ENCODE data around the gene ADGRL2. TPM values are rescaled to one million over a fixed set of nuclear protein-coding genes. Genes with fewer than 3 reads are reported as not detected.
"Not testable (repeated sequence)": the region's sequence is repeated elsewhere in the genome, so short reads cannot be mapped to it uniquely, and the experiment has no call there.

Gene ADGRL2
- polyA plus RNA-seq, 1 experiment, result 22.7 TPM

DNA sequence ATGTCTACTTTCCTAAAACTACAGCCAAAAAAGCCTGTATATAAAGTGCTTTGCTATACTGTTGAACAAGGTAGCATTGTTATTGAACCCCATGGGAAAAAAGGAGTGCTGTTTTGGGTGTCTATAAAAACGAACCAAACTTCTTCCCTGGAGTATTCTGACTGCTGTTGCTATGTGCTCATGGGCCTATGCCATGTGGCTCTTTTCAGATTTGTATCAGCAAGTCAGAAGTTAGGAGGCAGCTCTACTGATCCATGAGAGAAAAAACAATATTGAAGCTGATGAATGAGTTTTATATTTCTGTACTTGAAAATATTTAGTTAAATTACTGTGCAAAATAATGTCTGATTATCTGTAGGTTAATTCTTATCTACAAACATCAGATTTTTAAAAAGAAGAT lies 66.5 kb downstream of the ADGRL2 start:
- Histone ChIP-seq H3K27me3 (ENCODE audit: control insufficient read depth, insufficient read depth, low read length) (no peaks in the 10 kb centered on the region), H3K4me3 (ENCODE audit: low read depth, low read length) (no peak overlapping the region), H3K9me3 (ENCODE audit: control insufficient read depth, insufficient read depth, low read length) (no peaks in the 10 kb centered on the region), H3K27ac (ENCODE audit: low read depth, low read length) (no peak overlapping the region)
- TF ChIP-seq, protein P1, sequence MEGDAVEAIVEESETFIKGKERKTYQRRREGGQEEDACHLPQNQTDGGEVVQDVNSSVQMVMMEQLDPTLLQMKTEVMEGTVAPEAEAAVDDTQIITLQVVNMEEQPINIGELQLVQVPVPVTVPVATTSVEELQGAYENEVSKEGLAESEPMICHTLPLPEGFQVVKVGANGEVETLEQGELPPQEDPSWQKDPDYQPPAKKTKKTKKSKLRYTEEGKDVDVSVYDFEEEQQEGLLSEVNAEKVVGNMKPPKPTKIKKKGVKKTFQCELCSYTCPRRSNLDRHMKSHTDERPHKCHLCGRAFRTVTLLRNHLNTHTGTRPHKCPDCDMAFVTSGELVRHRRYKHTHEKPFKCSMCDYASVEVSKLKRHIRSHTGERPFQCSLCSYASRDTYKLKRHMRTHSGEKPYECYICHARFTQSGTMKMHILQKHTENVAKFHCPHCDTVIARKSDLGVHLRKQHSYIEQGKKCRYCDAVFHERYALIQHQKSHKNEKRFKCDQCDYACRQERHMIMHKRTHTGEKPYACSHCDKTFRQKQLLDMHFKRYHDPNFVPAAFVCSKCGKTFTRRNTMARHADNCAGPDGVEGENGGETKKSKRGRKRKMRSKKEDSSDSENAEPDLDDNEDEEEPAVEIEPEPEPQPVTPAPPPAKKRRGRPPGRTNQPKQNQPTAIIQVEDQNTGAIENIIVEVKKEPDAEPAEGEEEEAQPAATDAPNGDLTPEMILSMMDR (IDR thresholded peaks at IDR 0.05; ENCODE audit: low read depth, low read length), result no peak
- ChIA-PET CTCF (no interaction called here), POLR2A (no interaction called here)
- DNase-seq (ENCODE audit: low read depth, low spot score), result no peak

DNA sequence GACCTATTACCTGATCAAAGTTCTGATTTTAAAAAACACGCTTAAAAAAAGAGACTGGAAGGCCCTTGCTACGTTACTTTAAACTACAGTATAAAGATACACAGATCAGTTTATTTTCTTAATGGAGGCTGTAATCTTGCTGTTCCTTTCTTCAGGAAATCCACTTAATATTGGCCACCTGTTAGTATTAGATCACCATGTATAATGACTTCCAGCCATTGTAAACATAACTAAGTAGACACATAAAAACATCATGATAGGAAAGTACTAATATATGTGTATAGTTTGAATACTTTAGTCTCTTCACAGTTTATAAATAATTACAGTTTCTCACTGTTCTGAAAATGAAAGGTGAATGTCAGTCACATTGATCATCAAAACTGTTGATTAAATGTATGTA lies 68.6 kb downstream of the ADGRL2 start:
- no peaks in the 10 kb centered on the region for H3K9me3 ChIP-seq (ENCODE audit: control insufficient read depth, insufficient read depth, low read length)
- TF ChIP-seq, protein P1 (IDR thresholded peaks at IDR 0.05; ENCODE audit: low read depth, low read length), result no peak
- ChIA-PET CTCF (no interaction called here), POLR2A (no interaction called here)
- H3K4me3 ChIP-seq (ENCODE audit: low read depth, low read length), result no peak overlapping the region
- DNase-seq (ENCODE audit: low read depth, low spot score), result no peak
- H3K27me3 ChIP-seq (ENCODE audit: control insufficient read depth, insufficient read depth, low read length), result no peaks in the 10 kb centered on the region
- H3K27ac ChIP-seq (ENCODE audit: low read depth, low read length), result no peak overlapping the region

DNA sequence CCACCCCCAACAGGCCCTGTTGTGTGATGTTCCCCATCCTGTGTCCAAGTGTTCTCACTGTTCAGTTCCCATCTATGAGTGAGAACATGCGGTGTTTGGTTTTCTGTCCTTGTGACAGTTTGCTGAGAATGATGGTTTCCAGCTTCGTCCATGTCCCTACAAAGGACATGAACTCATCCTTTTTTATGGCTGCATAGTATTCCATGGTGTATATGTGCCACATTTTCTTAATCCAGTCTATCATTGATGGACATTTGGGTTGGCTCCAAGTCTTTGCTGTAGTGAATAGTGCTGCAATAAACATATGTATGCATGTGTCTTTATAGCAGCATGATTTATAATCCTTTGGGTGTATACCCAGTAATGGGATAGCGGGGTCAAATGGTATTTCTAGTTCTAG lies 70.4 kb downstream of the ADGRL2 start:
- H3K27ac ChIP-seq (ENCODE audit: low read depth, low read length); H3K4me3 ChIP-seq (ENCODE audit: low read depth, low read length); H3K27me3 ChIP-seq (ENCODE audit: control insufficient read depth, insufficient read depth, low read length); H3K9me3 ChIP-seq (ENCODE audit: control insufficient read depth, insufficient read depth, low read length); CTCF ChIA-PET; DNase-seq (ENCODE audit: low read depth, low spot score); POLR2A ChIA-PET: not testable (repeated sequence)

DNA sequence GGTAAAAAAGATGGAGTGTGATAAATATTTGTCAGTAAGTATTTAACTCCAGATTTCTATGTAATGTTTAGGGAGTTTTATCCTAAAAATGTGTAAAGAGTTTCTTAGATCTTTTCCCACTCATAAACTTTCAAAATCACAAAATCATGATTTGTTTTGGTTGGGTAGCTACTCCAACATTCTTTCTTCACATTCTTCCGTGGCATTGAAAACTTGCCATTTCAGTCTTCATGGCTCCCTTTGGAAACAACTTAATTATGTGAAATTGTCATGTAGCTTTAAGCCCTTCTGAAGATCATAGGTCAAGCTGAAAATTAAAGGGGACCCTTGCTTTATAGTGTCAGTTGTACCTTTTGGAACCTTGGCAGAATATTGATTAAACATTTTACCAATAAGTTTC lies 73.2 kb downstream of the ADGRL2 start:
- TF ChIP-seq, protein P1 (IDR thresholded peaks at IDR 0.05; ENCODE audit: low read depth, low read length), result no peak
- no peak overlapping the region for H3K4me3 ChIP-seq (ENCODE audit: low read depth, low read length)
- H3K27ac ChIP-seq (ENCODE audit: low read depth, low read length), result no peak overlapping the region
- H3K27me3 ChIP-seq (ENCODE audit: control insufficient read depth, insufficient read depth, low read length), result no peaks in the 10 kb centered on the region
- CTCF ChIA-PET, result no interaction called here
- no peaks in the 10 kb centered on the region for H3K9me3 ChIP-seq (ENCODE audit: control insufficient read depth, insufficient read depth, low read length)
- no peak for DNase-seq (ENCODE audit: low read depth, low spot score)
- POLR2A ChIA-PET, result no interaction called here

DNA sequence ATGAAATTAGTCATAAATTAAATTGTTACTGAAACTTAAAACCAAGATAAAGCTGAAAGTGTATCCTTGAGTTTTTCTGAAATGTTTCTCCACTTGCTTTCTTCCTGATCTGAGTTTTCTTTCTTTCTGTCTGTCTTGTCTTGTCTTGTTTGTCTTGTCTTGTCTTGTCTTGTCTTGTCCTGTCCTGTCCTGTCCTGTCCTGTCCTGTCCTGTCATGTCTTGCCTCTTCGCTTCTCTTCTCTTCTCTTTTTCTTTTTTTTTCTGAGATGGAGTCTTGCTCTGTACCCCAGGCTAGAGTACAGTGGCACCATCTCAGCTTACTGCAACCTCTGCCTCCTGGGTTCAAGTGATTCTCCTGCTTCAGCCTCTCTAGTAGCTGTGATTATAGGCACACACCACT lies 73.7 kb downstream of the ADGRL2 start:
- H3K27me3 ChIP-seq (ENCODE audit: control insufficient read depth, insufficient read depth, low read length), result no peaks in the 10 kb centered on the region
- H3K27ac ChIP-seq (ENCODE audit: low read depth, low read length), result no peak overlapping the region
- H3K9me3 ChIP-seq (ENCODE audit: control insufficient read depth, insufficient read depth, low read length), result no peaks in the 10 kb centered on the region
- ChIA-PET CTCF (no interaction called here), POLR2A (no interaction called here)
- no peak for DNase-seq (ENCODE audit: low read depth, low spot score)
- TF ChIP-seq, protein P1 (IDR thresholded peaks at IDR 0.05; ENCODE audit: low read depth, low read length), result no peak
- no peak overlapping the region for H3K4me3 ChIP-seq (ENCODE audit: low read depth, low read length)

DNA sequence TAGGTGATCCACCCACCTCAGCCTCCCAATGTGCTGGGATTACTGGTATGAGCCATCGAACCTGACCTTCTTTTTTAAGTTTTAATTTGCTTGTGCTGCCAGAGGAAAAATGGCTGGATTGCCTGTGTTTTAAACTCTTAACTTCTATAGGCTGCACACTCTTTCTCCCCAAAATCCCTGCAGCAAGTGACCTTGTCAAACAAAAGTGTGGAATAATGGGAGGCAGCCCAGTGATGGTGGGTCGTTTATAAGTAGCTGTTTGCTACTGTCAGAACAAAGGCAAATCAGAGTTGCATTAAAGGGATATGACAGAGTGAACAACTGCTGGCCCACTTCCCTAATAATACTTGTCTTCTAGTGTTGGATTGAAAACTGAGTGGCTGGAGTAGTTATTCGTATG lies 74.2 kb downstream of the ADGRL2 start:
- Histone ChIP-seq H3K27ac (ENCODE audit: low read depth, low read length) (no peak overlapping the region), H3K4me3 (ENCODE audit: low read depth, low read length) (no peak overlapping the region), H3K9me3 (ENCODE audit: control insufficient read depth, insufficient read depth, low read length) (no peaks in the 10 kb centered on the region), H3K27me3 (ENCODE audit: control insufficient read depth, insufficient read depth, low read length) (no peaks in the 10 kb centered on the region)
- POLR2A ChIA-PET, result no interaction called here
- TF ChIP-seq, protein P1 (IDR thresholded peaks at IDR 0.05; ENCODE audit: low read depth, low read length), result no peak
- CTCF ChIA-PET, result no interaction called here
- DNase-seq (ENCODE audit: low read depth, low spot score), result no peak

All from AG04450 (cell line).